Esophagus squamous epithelium (tissue), 5 donors: Measurements from ENCODE around the gene CCNE1. TPM values are rescaled to one million over a fixed set of nuclear protein-coding genes. Genes with fewer than 3 reads are reported as not detected.

ENCODE experiments used
- DNase-seq: peaks from one replicate; lab custom pipeline; 2025; lab: John Stamatoyannopoulos, UW
- H3K27ac ChIP-seq, 4 donors: fragments of 200-600 bp; sonication (generic); one replicate each; pipeline ENCODE4 v1.5.1; 2016 to 2019; ENCODE audit warnings: mild to moderate bottlenecking in 1 of 4
- H3K27me3 ChIP-seq, 4 donors: fragments of 200-600 bp; sonication (generic); 1 replicate in 3 of 4; 2 replicates in 1 of 4; pipeline versions ENCODE4 v1.5.1 to v1.6.0; 2017 to 2021; ENCODE audit warnings: antibody characterized with exemption in 1 of 4
- H3K36me3 ChIP-seq, 3 donors: fragments of 200-600 bp; sonication (generic); one replicate each; pipeline ENCODE4 v1.5.1; 2016 to 2019
- H3K4me1 ChIP-seq, 3 donors: fragments of 200-600 bp; sonication (generic); one replicate each; pipeline ENCODE4 v1.5.1; 2017 to 2019
- H3K4me3 ChIP-seq, 4 donors: fragments of 200-600 bp; sonication (generic); 1 replicate in 3 of 4; 2 replicates in 1 of 4; pipeline ENCODE4 v1.5.1; 2016 to 2019; ENCODE audit warnings: mild to moderate bottlenecking in 2 of 4, moderate library complexity in 1 of 4
- H3K9me3 ChIP-seq, 3 donors: fragments of 200-600 bp; sonication (generic); one replicate each; pipeline ENCODE4 v1.5.1; 2016 to 2019
- POLR2A ChIP-seq, 4 donors: fragments of 450-650 bp; IDR thresholded peaks; one replicate each; pipeline ENCODE4 v1.6.1; 2017; ENCODE audit warnings: antibody characterized with exemption in 4 of 4, mild to moderate bottlenecking in 4 of 4, moderate library complexity in 3 of 4
- WGBS, 2 donors: methylation state at CpG; one replicate each; pipeline ENCODE4 v1.1.5; 2018; 5-methylcytosine and 5-hydroxymethylcytosine counted together
- intact Hi-C: fragments of 100-400 bp; cut with DNase I; formaldehyde crosslinking; loops from one replicate; pipeline ENCODE4 v1.15.0; 2022
- total RNA-seq, 4 donors: library from RNA; depleted of rRNA; stranded (reverse); fragments of >200 nt; gene quantifications; one replicate each; pipeline ENCODE4 v1.1.0, GENCODE V29; 2016
- TF ChIP-seq, protein P1 (sequence below), 6 experiments: fragments of 450-650 bp in 4 of 6; fragments of 200-600 bp in 2 of 6; sonication (generic) in 2 of 6; IDR thresholded peaks; one replicate each; pipeline ENCODE4 v1.5.1; 2016 to 2019; ENCODE audit warnings: antibody characterized with exemption in 6 of 6, mild to moderate bottlenecking in 4 of 6, moderate library complexity in 4 of 6
- donor health status: DM: yes; HTN: yes; CAD: no.

Gene CCNE1
- total RNA-seq, 4 donors from 2014 or later, result 3.2 to 9.4 (median 5.4) TPM

DNA sequence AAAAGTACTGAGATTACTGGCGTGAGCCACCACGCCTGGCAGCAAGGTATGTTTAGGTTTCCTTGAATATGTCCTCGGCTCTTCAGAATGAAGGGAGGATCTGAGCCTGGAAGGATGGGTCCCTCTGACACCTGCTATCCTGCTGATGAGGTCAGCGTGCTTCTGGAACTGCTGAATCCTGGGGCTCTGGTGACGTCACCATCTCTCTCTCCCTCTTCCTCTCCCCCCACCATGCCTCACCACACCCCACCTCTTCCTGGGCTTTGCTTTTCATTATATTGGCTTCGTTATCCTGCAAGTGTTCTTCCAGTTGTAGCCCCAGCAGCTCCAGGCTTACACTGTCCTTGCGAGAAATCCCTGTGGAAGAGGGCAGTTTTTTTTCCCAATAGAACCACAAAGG, 49.8 kb downstream of the CCNE1 start:
- 80 to 82% methylated on average over 6 of the region's 7 CpGs for WGBS, 2 donors
- DNase-seq, result no peak
- TF ChIP-seq, protein P1, sequence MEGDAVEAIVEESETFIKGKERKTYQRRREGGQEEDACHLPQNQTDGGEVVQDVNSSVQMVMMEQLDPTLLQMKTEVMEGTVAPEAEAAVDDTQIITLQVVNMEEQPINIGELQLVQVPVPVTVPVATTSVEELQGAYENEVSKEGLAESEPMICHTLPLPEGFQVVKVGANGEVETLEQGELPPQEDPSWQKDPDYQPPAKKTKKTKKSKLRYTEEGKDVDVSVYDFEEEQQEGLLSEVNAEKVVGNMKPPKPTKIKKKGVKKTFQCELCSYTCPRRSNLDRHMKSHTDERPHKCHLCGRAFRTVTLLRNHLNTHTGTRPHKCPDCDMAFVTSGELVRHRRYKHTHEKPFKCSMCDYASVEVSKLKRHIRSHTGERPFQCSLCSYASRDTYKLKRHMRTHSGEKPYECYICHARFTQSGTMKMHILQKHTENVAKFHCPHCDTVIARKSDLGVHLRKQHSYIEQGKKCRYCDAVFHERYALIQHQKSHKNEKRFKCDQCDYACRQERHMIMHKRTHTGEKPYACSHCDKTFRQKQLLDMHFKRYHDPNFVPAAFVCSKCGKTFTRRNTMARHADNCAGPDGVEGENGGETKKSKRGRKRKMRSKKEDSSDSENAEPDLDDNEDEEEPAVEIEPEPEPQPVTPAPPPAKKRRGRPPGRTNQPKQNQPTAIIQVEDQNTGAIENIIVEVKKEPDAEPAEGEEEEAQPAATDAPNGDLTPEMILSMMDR (IDR thresholded peaks at IDR 0.05), result no peak
- no peak for TF ChIP-seq POLR2A (IDR thresholded peaks at IDR 0.05)
- Histone ChIP-seq H3K4me1 (no peaks in the 10 kb centered on the region), H3K4me3 (no peak overlapping the region), H3K9me3 (no peaks in the 10 kb centered on the region), H3K27ac (no peak overlapping the region), H3K36me3 (no peaks in the 10 kb centered on the region), H3K27me3 (peaks cover 0 to 70% (median 0%) of the 10 kb centered on the region in 4 donors)
- intact Hi-C loops, result no loop called here

DNA sequence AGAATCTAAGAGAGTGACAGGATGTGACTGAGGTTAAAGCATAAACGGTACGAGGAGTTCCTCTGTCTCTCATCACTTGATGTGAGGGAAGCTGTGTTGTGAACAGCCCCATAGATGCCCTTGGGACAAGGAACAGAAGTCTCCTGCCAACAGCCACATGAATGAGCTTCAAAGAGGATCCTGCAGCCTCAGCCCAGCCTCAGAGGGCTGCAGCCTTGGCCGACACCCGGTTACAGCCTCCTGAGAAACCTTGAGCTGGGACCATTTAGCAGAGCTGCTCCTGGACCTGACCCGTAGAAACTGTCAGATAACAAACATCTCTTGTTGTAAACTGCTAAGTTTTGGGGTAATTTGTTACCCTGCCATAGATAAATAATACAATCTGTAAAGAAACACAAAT, 54.2 kb downstream of the CCNE1 start:
- DNase-seq, result no peak
- peaks cover 0 to 54% (median 0%) of the 10 kb centered on the region in 4 donors for H3K27me3 ChIP-seq
- intact Hi-C loops, result loop anchor here (5.0 kb wide), 1 partner anchor 94 kb away; no protein-coding TSS in a partner anchor

DNA sequence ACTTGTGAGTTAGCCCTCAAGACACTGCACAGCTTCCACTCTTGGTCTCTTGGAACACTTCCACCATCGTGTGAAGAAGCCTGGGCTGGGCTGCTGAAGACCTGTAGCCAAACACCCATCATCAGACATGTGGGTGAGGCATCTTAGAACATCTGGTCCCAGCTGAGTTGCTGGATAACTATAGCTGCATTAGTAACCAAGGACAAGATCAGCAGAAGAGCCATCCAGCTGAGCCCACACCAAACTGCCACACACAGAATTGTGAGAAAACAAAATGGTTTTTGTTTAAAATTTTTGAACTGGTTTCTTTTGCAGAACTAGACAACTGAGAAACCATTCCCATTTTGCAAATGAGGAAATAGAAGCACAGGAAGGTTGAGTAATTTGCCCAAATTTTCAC, 56.2 kb downstream of the CCNE1 start:
- peaks cover 0 to 54% (median 1%) of the 10 kb centered on the region in 4 donors for H3K27me3 ChIP-seq
- TF ChIP-seq POLR2A (IDR thresholded peaks at IDR 0.05), result no peak
- TF ChIP-seq, protein P1 (IDR thresholded peaks at IDR 0.05), result no peak
- intact Hi-C loops, result loop anchor here (5.0 kb wide), 1 partner anchor 96 kb away; no protein-coding TSS in a partner anchor
- no peaks in the 10 kb centered on the region for H3K36me3 ChIP-seq
- peaks cover 3 to 11% (median 3%) of the 10 kb centered on the region in 3 donors for H3K4me1 ChIP-seq
- no peak for DNase-seq
- H3K4me3 ChIP-seq, result no peak overlapping the region
- WGBS, 2 donors, result 73% methylated on average over 1 of the region's 1 CpG; no CpG with 5 or more reads in 1 of the 2 donors
- peaks cover 0 to 12% (median 0%) of the 10 kb centered on the region in 3 donors for H3K9me3 ChIP-seq
- no peak overlapping the region for H3K27ac ChIP-seq

More for the DNA sequence above, 54.2 kb downstream of the CCNE1 start:
- 64 to 66% methylated on average over 4 to 5 of the region's 5 CpGs for WGBS, 2 donors
- TF ChIP-seq, protein P1 (IDR thresholded peaks at IDR 0.05), result no peak
- no peak for TF ChIP-seq POLR2A (IDR thresholded peaks at IDR 0.05)
- H3K27ac ChIP-seq, result no peak overlapping the region
- peaks cover 0 to 12% (median 0%) of the 10 kb centered on the region in 3 donors for H3K9me3 ChIP-seq
- H3K36me3 ChIP-seq, result no peaks in the 10 kb centered on the region
- no peaks in the 10 kb centered on the region for H3K4me1 ChIP-seq
- H3K4me3 ChIP-seq, result no peak overlapping the region

DNA sequence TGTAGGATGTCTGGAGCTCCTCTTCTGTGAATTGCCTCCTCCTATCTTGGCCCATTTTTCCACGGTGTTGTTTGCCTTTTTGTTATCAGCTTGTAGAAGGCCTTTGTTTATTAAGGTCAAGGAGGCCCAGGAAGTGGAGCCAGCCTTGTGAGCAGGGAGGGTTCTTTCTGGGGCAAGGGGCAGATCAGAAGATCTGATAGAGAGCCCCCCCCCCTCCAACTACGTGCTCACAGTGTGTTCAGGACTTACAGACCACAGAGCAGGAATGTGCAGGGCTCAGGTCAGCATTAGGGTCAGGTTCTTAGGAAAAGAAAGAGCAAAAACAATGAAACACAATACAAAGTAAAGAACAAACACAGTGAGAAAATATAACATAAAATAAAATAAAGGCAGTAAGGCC, 59.4 kb downstream of the CCNE1 start:
- no peak overlapping the region for H3K27ac ChIP-seq
- DNase-seq, result no peak
- H3K27me3 ChIP-seq, result peaks cover 0 to 56% (median 2%) of the 10 kb centered on the region in 4 donors
- H3K9me3 ChIP-seq, result peaks cover 0 to 12% (median 0%) of the 10 kb centered on the region in 3 donors
- intact Hi-C loops, result loop anchor here (10.0 kb wide), 1 partner anchor 136 kb away; no protein-coding TSS in a partner anchor
- no peak for TF ChIP-seq POLR2A (IDR thresholded peaks at IDR 0.05)
- TF ChIP-seq, protein P1 (IDR thresholded peaks at IDR 0.05), result no peak
- no peaks in the 10 kb centered on the region for H3K36me3 ChIP-seq
- no peak overlapping the region for H3K4me3 ChIP-seq
- H3K4me1 ChIP-seq, result peaks cover 11 to 21% (median 12%) of the 10 kb centered on the region in 3 donors
- WGBS, 2 donors, result 29 to 54% methylated on average over 2 of the region's 2 CpGs

DNA sequence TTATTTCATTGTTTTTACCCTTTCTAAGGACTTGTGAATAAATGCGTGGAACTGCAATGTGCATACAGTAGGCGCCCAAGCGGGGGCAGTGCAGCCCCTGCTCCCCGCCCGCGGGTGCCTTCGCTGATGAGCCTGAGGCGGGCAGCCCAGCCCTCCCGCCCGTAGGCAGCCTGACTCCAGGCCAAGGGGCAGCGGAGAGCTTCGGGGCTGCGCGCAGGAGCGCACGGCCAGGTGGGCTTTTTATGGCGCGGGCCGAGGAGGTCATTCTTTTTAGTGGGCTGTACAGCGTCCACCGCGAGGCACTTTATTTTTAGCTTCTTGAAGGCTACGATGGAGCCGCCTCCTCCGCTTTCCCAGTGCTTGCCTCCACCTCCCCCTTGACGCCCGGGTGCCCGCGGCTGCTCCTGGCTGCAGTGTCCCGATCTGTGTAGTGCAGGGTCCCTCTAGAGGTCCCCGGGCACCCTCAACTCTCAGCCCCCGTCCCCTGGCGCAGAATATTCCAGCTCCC, 60.5 kb downstream of the CCNE1 start:
- Histone ChIP-seq H3K4me1 (peaks cover 11 to 21% (median 12%) of the 10 kb centered on the region in 3 donors), H3K9me3 (peaks cover 0 to 8% (median 0%) of the 10 kb centered on the region in 3 donors), H3K4me3 (peak overlapping the region in 2 of 4 donors; percentile 14), H3K27me3 (peaks cover 0 to 61% (median 2%) of the 10 kb centered on the region in 4 donors), H3K36me3 (no peaks in the 10 kb centered on the region), H3K27ac (no peak overlapping the region)
- TF ChIP-seq POLR2A (IDR thresholded peaks at IDR 0.05), result no peak
- TF ChIP-seq, protein P1 (IDR thresholded peaks at IDR 0.05), result peak in 1 of 6 experiments; percentile 29
- WGBS, 2 donors, result 17 to 18% methylated on average over 12 to 17 of the region's 33 CpGs
- intact Hi-C loops, result loop anchor here (10.0 kb wide), 1 partner anchor 137 kb away; no protein-coding TSS in a partner anchor
- DNase-seq, result no peak
